ENCODE results near the gene FAM120A.

GRCh38 chr9:93450945-93451815 is at the start of gene FAM120A:
- TF ChIP-seq, protein P1, sequence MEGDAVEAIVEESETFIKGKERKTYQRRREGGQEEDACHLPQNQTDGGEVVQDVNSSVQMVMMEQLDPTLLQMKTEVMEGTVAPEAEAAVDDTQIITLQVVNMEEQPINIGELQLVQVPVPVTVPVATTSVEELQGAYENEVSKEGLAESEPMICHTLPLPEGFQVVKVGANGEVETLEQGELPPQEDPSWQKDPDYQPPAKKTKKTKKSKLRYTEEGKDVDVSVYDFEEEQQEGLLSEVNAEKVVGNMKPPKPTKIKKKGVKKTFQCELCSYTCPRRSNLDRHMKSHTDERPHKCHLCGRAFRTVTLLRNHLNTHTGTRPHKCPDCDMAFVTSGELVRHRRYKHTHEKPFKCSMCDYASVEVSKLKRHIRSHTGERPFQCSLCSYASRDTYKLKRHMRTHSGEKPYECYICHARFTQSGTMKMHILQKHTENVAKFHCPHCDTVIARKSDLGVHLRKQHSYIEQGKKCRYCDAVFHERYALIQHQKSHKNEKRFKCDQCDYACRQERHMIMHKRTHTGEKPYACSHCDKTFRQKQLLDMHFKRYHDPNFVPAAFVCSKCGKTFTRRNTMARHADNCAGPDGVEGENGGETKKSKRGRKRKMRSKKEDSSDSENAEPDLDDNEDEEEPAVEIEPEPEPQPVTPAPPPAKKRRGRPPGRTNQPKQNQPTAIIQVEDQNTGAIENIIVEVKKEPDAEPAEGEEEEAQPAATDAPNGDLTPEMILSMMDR (IDR thresholded peaks at IDR 0.05; ENCODE audit: insufficient read depth, low read depth, low read length) = no peak
- no peak for TF ChIP-seq EZH2 (IDR thresholded peaks at IDR 0.05; ENCODE audit: insufficient read depth, low read length)
